SK-N-SH (cell line): ENCODE results near the gene SLC35A2. TPM values are rescaled to one million over a fixed set of nuclear protein-coding genes. Genes with fewer than 3 reads are reported as not detected.

Experiments used
- CTCF ChIA-PET: fragments of 300-600, 350-600 bp; formaldehyde crosslinking; extraction: SDS; loops from one replicate; lab custom pipeline; 2021; lab: Yijun Ruan, JAX
- POLR2A ChIA-PET: fragments of 350-600 bp; sonication (Branson Sonifier 250); formaldehyde crosslinking; extraction: SDS; loops from one replicate; lab custom pipeline; 2020; ENCODE audit warnings: antibody characterized with exemption, inconsistent platforms; lab: Yijun Ruan, JAX
- DNase-seq: peaks from one replicate; pipeline ENCODE4 v3.0.0; 2012
- H2AFZ ChIP-seq: fragments of 200-600 bp; sonication (generic); 2 replicates; pipeline ENCODE4 v1.8.1; 2016; ENCODE audit warnings: antibody characterized with exemption, mild to moderate bottlenecking, low read depth
- H3F3A ChIP-seq: fragments of 200-600 bp; sonication (generic); replicated peaks from 2 replicates; pipeline ENCODE3; 2016; ENCODE audit warnings: antibody characterized with exemption, mild to moderate bottlenecking; ENCODE audit not compliant: insufficient read depth
- H3K27ac ChIP-seq, 2 experiments: fragments of 200-500 bp in 1 of 2; fragments of 200-600 bp in 1 of 2; sonication (Bioruptor generic) in 1 of 2; sonication (generic), shearing (Covaris generic) in 1 of 2; 2 replicates each; pipeline versions ENCODE4 v1.5.1 to v1.6.1; 2014 to 2016; ENCODE audit warnings: low read depth in 2 of 2, inconsistent platforms in 1 of 2, low read length in 1 of 2, mild to moderate bottlenecking in 1 of 2, mixed read lengths in 1 of 2
- H3K27me3 ChIP-seq: fragments of 200-600 bp; sonication (generic), shearing (Covaris generic); 2 replicates; pipeline ENCODE4 v1.6.1; 2016; ENCODE audit warnings: mixed run types; ENCODE audit not compliant: insufficient read depth
- H3K36me3 ChIP-seq, 2 experiments: fragments of 200-500 bp in 1 of 2; fragments of 200-600 bp in 1 of 2; sonication (Bioruptor generic) in 1 of 2; sonication (generic) in 1 of 2; replicated peaks in 1 of 2; 2 replicates each; pipeline versions ENCODE3 to v1.5.1; 2014 to 2016; ENCODE audit warnings: low read length in 1 of 2, mild to moderate bottlenecking in 1 of 2; ENCODE audit not compliant: insufficient read depth in 2 of 2, control insufficient read depth in 1 of 2
- H3K4me1 ChIP-seq, 2 experiments: fragments of 200-500 bp in 1 of 2; fragments of 200-600 bp in 1 of 2; sonication (Bioruptor generic) in 1 of 2; sonication (generic), shearing (Covaris generic) in 1 of 2; 2 replicates each; pipeline versions ENCODE4 v1.5.1 to v1.6.1; 2014 to 2016; ENCODE audit warnings: low read depth in 1 of 2, low read length in 1 of 2, mixed run types in 1 of 2; ENCODE audit not compliant: insufficient read depth in 2 of 2, control insufficient read depth in 1 of 2
- H3K4me2 ChIP-seq: fragments of 200-600 bp; sonication (generic), shearing (Covaris generic); 2 replicates; pipeline ENCODE4 v1.6.1; 2017; ENCODE audit warnings: mixed run types
- H3K4me3 ChIP-seq, 2 experiments: fragments of 200-500 bp in 1 of 2; fragments of 200-600 bp in 1 of 2; sonication (Bioruptor generic) in 1 of 2; sonication (generic), shearing (Covaris generic) in 1 of 2; 2 replicates each; pipeline versions ENCODE4 v1.5.1 to v1.8.1; 2014 to 2016; ENCODE audit warnings: low read depth in 2 of 2, inconsistent platforms in 1 of 2, low read length in 1 of 2, mild to moderate bottlenecking in 1 of 2, mixed read lengths in 1 of 2, moderate library complexity in 1 of 2
- H3K79me2 ChIP-seq: fragments of 200-600 bp; sonication (generic); 2 replicates; pipeline ENCODE4 v1.8.1; 2017; ENCODE audit warnings: mild to moderate bottlenecking; ENCODE audit not compliant: insufficient read depth
- H3K9ac ChIP-seq: fragments of 200-600 bp; sonication (generic); 2 replicates; pipeline ENCODE4 v1.6.1; 2017; ENCODE audit warnings: mixed run types
- H3K9me2 ChIP-seq: fragments of 200-600 bp; sonication (generic); 2 replicates; pipeline ENCODE4 v1.6.1; 2017; ENCODE audit warnings: mixed run types
- H3K9me3 ChIP-seq: fragments of 200-600 bp; sonication (generic); 2 replicates; pipeline ENCODE4 v1.6.1; 2017; ENCODE audit warnings: mixed run types, mild to moderate bottlenecking, moderate library complexity
- H4K20me1 ChIP-seq: fragments of 200-600 bp; sonication (generic); 2 replicates; pipeline ENCODE4 v1.6.1; 2017; ENCODE audit warnings: mild to moderate bottlenecking, mixed run types; ENCODE audit not compliant: insufficient read depth
- CHD2 ChIP-seq: fragments of 150-350 bp; IDR thresholded peaks from 2 replicates; pipeline ENCODE4 v1.6.1; 2018; ENCODE audit warnings: low read length; ENCODE audit not compliant: partially characterized antibody
- ELF1 ChIP-seq: IDR thresholded peaks from 2 replicates; pipeline ENCODE4 v1.4.0; 2012
- FOXJ3 ChIP-seq: sonication (generic); formaldehyde crosslinking; IDR thresholded peaks from 2 replicates; pipeline ENCODE4 v1.5.1; 2020; ENCODE audit warnings: mild to moderate bottlenecking, missing genetic modification reagents
- FOXM1 ChIP-seq: IDR thresholded peaks from 2 replicates; pipeline ENCODE4 v1.4.0; 2012; ENCODE audit warnings: low read depth, mild to moderate bottlenecking
- GABPA ChIP-seq: IDR thresholded peaks from 2 replicates; pipeline ENCODE4 v1.4.0; 2012; ENCODE audit warnings: low read depth, mild to moderate bottlenecking
- MEF2A ChIP-seq: IDR thresholded peaks from 2 replicates; pipeline ENCODE4 v1.4.0; 2012; ENCODE audit warnings: low read depth, borderline replicate concordance
- NFIC ChIP-seq: IDR thresholded peaks from 2 replicates; pipeline ENCODE4 v1.4.0; 2012; ENCODE audit warnings: borderline replicate concordance
- RAD21 ChIP-seq: IDR thresholded peaks from 2 replicates; pipeline ENCODE4 v1.6.1; 2012; ENCODE audit warnings: mild to moderate bottlenecking, low read length
- SMC3 ChIP-seq: IDR thresholded peaks from 2 replicates; pipeline ENCODE4 v1.6.1; 2012; ENCODE audit warnings: low read depth, low read length, improper control_type of control experiment
- TEAD4 ChIP-seq: IDR thresholded peaks from 2 replicates; pipeline ENCODE4 v1.4.0; 2012; ENCODE audit warnings: mild to moderate bottlenecking, borderline replicate concordance; ENCODE audit not compliant: insufficient read depth
- YY1 ChIP-seq: IDR thresholded peaks from 2 replicates; pipeline ENCODE4 v1.4.0; 2012; ENCODE audit warnings: low read depth, mild to moderate bottlenecking
- WGBS: methylation state at CpG from one replicate; pipeline ENCODE4 v1.1.6; 2017; ENCODE audit warnings: low lambda C conversion rate; 5-methylcytosine and 5-hydroxymethylcytosine counted together
- polyA plus RNA-seq, 3 experiments: library from polyadenylated mRNA; depleted of rRNA; stranded (reverse); fragments of >200 nt; gene quantifications; 2 replicates each; pipeline ENCODE4 v1.2.3, GENCODE V29; 2012
- TF ChIP-seq, protein P1 (sequence below): IDR thresholded peaks from 2 replicates; pipeline ENCODE4 v1.4.0; 2012; ENCODE audit warnings: low read depth, borderline replicate concordance
- TF ChIP-seq, protein P2 (sequence below): IDR thresholded peaks from 2 replicates; pipeline ENCODE4 v1.4.0; 2012; ENCODE audit warnings: low read depth, borderline replicate concordance
- TF ChIP-seq, protein P3 (sequence below): fragments of 150-350 bp; IDR thresholded peaks from 2 replicates; pipeline ENCODE4 v1.6.1; 2017; ENCODE audit warnings: antibody characterized with exemption, low read length, low read depth, borderline replicate concordance
- TF ChIP-seq, protein P4 (sequence below): IDR thresholded peaks from 2 replicates; pipeline ENCODE4 v1.6.1; 2012; ENCODE audit warnings: mild to moderate bottlenecking, low read depth, low read length, moderate library complexity
- TF ChIP-seq, protein P5 (sequence below): fragments of 200-600 bp; sonication (generic); IDR thresholded peaks from 2 replicates; pipeline ENCODE4 v1.6.1; 2017; ENCODE audit warnings: antibody characterized with exemption, mild to moderate bottlenecking, moderate library complexity
- TF ChIP-seq, protein P6 (sequence below): IDR thresholded peaks from 2 replicates; pipeline ENCODE4; 2012
- TF ChIP-seq, protein P7 (sequence below): fragments of 150-350 bp; IDR thresholded peaks from 2 replicates; pipeline ENCODE4 v1.6.1; 2016; ENCODE audit warnings: mild to moderate bottlenecking, low read depth, low read length

Gene SLC35A2
- polyA plus RNA-seq, 1 of the 3 experiments (the other 2 are of a cell fraction), result 71.3 TPM

DNA sequence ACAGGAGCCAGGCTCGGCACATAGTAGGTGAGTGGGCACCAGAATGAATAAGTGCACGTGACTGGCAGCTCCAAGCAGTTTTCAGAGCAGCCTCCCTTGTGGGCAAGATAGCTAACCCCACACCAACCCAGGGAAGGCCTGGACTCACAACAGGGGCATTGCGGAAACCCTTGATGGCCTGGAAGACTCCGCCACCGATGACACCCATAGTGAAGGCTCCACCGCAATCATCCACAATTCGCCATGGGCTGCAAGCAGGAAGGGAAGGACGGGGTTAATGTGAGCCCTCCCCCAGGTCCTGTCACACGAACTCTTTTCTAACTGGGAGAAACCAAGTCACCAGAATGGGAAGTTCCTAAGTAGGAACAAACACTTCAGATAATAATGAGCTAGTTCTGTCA, 14.8 kb downstream of the SLC35A2 start (continued):
- TF ChIP-seq, protein P1, sequence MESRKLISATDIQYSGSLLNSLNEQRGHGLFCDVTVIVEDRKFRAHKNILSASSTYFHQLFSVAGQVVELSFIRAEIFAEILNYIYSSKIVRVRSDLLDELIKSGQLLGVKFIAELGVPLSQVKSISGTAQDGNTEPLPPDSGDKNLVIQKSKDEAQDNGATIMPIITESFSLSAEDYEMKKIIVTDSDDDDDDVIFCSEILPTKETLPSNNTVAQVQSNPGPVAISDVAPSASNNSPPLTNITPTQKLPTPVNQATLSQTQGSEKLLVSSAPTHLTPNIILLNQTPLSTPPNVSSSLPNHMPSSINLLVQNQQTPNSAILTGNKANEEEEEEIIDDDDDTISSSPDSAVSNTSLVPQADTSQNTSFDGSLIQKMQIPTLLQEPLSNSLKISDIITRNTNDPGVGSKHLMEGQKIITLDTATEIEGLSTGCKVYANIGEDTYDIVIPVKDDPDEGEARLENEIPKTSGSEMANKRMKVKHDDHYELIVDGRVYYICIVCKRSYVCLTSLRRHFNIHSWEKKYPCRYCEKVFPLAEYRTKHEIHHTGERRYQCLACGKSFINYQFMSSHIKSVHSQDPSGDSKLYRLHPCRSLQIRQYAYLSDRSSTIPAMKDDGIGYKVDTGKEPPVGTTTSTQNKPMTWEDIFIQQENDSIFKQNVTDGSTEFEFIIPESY, result no peak
- TF ChIP-seq SMC3 (no peak), FOXJ3 (no peak)
- TF ChIP-seq, protein P2, sequence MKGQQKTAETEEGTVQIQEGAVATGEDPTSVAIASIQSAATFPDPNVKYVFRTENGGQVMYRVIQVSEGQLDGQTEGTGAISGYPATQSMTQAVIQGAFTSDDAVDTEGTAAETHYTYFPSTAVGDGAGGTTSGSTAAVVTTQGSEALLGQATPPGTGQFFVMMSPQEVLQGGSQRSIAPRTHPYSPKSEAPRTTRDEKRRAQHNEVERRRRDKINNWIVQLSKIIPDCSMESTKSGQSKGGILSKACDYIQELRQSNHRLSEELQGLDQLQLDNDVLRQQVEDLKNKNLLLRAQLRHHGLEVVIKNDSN, result no peak

DNA sequence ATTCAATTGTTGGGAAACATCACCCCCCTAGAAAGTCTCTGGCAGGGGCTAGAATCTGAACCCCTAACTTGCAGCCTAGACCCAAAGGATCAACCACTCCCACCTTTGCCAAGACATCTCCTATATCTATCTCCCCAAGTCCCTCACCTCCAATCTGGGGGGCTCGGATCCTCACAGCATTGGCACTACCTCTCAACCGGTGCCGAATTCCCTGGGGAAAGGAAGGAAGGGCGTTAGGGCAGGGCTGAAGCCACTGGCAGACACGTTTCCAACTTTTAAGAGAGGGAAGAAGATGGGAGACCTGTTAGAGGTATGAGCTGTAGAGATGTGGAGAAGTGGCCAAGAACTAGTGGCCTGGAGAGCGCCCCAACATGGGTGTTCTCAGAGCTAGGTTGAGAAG, 16.6 kb downstream of the SLC35A2 start:
- Histone ChIP-seq H3K4me2 (no peak overlapping the region), H3K36me3 (peaks cover 0 to 2% of the 10 kb centered on the region in 2 experiments), H3K4me1 (peaks cover 0 to 12% of the 10 kb centered on the region in 2 experiments; a peak in 1 of 4 replicates), H4K20me1 (peaks cover 4% of the 10 kb centered on the region; the same call in 1 of the 2 replicates), H3K9ac (no peak overlapping the region), H3K4me3 (no peak overlapping the region), H2AFZ (no peak overlapping the region), H3K27me3 (peaks cover 6% of the 10 kb centered on the region; the same call in 1 of the 2 replicates), H3F3A (peaks cover 3% of the 10 kb centered on the region), H3K9me3 (no peaks in the 10 kb centered on the region), H3K27ac (no peak overlapping the region), H3K79me2 (peaks cover 25% of the 10 kb centered on the region), H3K9me2 (no peaks in the 10 kb centered on the region)
- ChIA-PET CTCF (no interaction called here), POLR2A (no interaction called here)
- 62% methylated on average over 6 of the region's 6 CpGs for WGBS
- no peak for TF ChIP-seq FOXM1
- TF ChIP-seq, protein P3, sequence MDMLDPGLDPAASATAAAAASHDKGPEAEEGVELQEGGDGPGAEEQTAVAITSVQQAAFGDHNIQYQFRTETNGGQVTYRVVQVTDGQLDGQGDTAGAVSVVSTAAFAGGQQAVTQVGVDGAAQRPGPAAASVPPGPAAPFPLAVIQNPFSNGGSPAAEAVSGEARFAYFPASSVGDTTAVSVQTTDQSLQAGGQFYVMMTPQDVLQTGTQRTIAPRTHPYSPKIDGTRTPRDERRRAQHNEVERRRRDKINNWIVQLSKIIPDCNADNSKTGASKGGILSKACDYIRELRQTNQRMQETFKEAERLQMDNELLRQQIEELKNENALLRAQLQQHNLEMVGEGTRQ, result no peak
- TF ChIP-seq NFIC, result no peak
- no peak for TF ChIP-seq CHD2
- no peak for TF ChIP-seq RAD21
- TF ChIP-seq ELF1, result no peak
- TF ChIP-seq, protein P4, sequence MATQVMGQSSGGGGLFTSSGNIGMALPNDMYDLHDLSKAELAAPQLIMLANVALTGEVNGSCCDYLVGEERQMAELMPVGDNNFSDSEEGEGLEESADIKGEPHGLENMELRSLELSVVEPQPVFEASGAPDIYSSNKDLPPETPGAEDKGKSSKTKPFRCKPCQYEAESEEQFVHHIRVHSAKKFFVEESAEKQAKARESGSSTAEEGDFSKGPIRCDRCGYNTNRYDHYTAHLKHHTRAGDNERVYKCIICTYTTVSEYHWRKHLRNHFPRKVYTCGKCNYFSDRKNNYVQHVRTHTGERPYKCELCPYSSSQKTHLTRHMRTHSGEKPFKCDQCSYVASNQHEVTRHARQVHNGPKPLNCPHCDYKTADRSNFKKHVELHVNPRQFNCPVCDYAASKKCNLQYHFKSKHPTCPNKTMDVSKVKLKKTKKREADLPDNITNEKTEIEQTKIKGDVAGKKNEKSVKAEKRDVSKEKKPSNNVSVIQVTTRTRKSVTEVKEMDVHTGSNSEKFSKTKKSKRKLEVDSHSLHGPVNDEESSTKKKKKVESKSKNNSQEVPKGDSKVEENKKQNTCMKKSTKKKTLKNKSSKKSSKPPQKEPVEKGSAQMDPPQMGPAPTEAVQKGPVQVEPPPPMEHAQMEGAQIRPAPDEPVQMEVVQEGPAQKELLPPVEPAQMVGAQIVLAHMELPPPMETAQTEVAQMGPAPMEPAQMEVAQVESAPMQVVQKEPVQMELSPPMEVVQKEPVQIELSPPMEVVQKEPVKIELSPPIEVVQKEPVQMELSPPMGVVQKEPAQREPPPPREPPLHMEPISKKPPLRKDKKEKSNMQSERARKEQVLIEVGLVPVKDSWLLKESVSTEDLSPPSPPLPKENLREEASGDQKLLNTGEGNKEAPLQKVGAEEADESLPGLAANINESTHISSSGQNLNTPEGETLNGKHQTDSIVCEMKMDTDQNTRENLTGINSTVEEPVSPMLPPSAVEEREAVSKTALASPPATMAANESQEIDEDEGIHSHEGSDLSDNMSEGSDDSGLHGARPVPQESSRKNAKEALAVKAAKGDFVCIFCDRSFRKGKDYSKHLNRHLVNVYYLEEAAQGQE, result no peak
- TF ChIP-seq, protein P5, sequence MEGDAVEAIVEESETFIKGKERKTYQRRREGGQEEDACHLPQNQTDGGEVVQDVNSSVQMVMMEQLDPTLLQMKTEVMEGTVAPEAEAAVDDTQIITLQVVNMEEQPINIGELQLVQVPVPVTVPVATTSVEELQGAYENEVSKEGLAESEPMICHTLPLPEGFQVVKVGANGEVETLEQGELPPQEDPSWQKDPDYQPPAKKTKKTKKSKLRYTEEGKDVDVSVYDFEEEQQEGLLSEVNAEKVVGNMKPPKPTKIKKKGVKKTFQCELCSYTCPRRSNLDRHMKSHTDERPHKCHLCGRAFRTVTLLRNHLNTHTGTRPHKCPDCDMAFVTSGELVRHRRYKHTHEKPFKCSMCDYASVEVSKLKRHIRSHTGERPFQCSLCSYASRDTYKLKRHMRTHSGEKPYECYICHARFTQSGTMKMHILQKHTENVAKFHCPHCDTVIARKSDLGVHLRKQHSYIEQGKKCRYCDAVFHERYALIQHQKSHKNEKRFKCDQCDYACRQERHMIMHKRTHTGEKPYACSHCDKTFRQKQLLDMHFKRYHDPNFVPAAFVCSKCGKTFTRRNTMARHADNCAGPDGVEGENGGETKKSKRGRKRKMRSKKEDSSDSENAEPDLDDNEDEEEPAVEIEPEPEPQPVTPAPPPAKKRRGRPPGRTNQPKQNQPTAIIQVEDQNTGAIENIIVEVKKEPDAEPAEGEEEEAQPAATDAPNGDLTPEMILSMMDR, result no peak
- no peak for TF ChIP-seq GABPA
- no peak for TF ChIP-seq MEF2A
- TF ChIP-seq, protein P6, sequence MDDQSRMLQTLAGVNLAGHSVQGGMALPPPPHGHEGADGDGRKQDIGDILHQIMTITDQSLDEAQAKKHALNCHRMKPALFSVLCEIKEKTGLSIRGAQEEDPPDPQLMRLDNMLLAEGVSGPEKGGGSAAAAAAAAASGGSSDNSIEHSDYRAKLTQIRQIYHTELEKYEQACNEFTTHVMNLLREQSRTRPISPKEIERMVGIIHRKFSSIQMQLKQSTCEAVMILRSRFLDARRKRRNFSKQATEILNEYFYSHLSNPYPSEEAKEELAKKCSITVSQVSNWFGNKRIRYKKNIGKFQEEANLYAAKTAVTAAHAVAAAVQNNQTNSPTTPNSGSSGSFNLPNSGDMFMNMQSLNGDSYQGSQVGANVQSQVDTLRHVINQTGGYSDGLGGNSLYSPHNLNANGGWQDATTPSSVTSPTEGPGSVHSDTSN, result no peak
- no peak for TF ChIP-seq YY1
- TF ChIP-seq, protein P7, sequence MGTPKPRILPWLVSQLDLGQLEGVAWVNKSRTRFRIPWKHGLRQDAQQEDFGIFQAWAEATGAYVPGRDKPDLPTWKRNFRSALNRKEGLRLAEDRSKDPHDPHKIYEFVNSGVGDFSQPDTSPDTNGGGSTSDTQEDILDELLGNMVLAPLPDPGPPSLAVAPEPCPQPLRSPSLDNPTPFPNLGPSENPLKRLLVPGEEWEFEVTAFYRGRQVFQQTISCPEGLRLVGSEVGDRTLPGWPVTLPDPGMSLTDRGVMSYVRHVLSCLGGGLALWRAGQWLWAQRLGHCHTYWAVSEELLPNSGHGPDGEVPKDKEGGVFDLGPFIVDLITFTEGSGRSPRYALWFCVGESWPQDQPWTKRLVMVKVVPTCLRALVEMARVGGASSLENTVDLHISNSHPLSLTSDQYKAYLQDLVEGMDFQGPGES, result no peak
- TF ChIP-seq TEAD4, result no peak
- DNase-seq, result no peak
